SK-N-SH treated with all-trans-retinoic acid at 6 μM for 48 hours (cell line): Measurements from ENCODE around the gene TBCD.
"Not testable (repeated sequence)": the region's sequence is repeated elsewhere in the genome, so short reads cannot be mapped to it uniquely, and the experiment has no call there.

Experiments used
- ZNF70 ChIP-seq: fragments of 450-650 bp; formaldehyde crosslinking; IDR thresholded peaks from 2 replicates; pipeline ENCODE4 v1.5.0; 2020; ENCODE audit warnings: mild to moderate bottlenecking, moderate library complexity
- TF ChIP-seq, protein P1 (sequence below): fragments of 250-450 bp; sonication (Bioruptor Pico); IDR thresholded peaks from 2 replicates; pipeline ENCODE4 v1.5.1; 2020; ENCODE audit warnings: low read depth, mild to moderate bottlenecking, moderate library complexity
- TF ChIP-seq, protein P2 (sequence below): fragments of 250-450 bp; sonication (Bioruptor Pico); IDR thresholded peaks from 2 replicates; pipeline ENCODE4 v1.5.1; 2021; ENCODE audit warnings: mild to moderate bottlenecking, moderate library complexity
- TF ChIP-seq, protein P3 (sequence below): fragments of 250-450 bp; sonication (Bioruptor Pico); IDR thresholded peaks from 2 replicates; pipeline ENCODE4 v1.5.0; 2020; ENCODE audit warnings: mild to moderate bottlenecking, moderate library complexity

DNA sequence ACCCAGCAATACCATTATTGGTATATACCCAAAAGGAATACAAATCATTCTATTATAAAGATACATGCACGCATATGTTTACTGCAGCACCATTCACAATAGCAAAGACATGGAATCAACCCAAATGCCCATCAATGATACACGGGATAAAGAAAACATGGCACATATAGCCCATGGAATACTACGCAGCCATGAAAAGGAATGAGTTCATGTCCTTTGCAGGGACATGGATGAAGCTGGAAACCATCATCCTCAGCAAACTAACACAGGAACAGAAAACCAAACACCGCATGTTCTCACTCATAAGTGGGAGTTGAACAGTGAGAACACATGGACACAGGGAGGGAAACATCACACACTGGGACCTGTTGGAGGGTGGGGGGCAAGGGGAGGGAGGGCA is 203.8 kb downstream of the TBCD start:
- TF ChIP-seq, protein P1, sequence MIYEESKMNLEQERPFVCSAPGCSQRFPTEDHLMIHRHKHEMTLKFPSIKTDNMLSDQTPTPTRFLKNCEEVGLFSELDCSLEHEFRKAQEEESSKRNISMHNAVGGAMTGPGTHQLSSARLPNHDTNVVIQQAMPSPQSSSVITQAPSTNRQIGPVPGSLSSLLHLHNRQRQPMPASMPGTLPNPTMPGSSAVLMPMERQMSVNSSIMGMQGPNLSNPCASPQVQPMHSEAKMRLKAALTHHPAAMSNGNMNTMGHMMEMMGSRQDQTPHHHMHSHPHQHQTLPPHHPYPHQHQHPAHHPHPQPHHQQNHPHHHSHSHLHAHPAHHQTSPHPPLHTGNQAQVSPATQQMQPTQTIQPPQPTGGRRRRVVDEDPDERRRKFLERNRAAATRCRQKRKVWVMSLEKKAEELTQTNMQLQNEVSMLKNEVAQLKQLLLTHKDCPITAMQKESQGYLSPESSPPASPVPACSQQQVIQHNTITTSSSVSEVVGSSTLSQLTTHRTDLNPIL (CRISPR knock-in tag): not testable (repeated sequence)
- TF ChIP-seq, protein P2, sequence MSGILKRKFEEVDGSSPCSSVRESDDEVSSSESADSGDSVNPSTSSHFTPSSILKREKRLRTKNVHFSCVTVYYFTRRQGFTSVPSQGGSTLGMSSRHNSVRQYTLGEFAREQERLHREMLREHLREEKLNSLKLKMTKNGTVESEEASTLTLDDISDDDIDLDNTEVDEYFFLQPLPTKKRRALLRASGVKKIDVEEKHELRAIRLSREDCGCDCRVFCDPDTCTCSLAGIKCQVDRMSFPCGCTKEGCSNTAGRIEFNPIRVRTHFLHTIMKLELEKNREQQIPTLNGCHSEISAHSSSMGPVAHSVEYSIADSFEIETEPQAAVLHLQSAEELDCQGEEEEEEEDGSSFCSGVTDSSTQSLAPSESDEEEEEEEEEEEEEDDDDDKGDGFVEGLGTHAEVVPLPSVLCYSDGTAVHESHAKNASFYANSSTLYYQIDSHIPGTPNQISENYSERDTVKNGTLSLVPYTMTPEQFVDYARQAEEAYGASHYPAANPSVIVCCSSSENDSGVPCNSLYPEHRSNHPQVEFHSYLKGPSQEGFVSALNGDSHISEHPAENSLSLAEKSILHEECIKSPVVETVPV (CRISPR knock-in tag): not testable (repeated sequence)
- not testable (repeated sequence) for TF ChIP-seq ZNF70 (CRISPR knock-in tag)
- TF ChIP-seq, protein P3, sequence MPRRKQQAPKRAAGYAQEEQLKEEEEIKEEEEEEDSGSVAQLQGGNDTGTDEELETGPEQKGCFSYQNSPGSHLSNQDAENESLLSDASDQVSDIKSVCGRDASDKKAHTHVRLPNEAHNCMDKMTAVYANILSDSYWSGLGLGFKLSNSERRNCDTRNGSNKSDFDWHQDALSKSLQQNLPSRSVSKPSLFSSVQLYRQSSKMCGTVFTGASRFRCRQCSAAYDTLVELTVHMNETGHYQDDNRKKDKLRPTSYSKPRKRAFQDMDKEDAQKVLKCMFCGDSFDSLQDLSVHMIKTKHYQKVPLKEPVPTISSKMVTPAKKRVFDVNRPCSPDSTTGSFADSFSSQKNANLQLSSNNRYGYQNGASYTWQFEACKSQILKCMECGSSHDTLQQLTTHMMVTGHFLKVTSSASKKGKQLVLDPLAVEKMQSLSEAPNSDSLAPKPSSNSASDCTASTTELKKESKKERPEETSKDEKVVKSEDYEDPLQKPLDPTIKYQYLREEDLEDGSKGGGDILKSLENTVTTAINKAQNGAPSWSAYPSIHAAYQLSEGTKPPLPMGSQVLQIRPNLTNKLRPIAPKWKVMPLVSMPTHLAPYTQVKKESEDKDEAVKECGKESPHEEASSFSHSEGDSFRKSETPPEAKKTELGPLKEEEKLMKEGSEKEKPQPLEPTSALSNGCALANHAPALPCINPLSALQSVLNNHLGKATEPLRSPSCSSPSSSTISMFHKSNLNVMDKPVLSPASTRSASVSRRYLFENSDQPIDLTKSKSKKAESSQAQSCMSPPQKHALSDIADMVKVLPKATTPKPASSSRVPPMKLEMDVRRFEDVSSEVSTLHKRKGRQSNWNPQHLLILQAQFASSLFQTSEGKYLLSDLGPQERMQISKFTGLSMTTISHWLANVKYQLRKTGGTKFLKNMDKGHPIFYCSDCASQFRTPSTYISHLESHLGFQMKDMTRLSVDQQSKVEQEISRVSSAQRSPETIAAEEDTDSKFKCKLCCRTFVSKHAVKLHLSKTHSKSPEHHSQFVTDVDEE (CRISPR knock-in tag): not testable (repeated sequence)
